GM21390 (cell line): ENCODE results near the gene SLC6A13.
"Not testable (repeated sequence)": the region's sequence is repeated elsewhere in the genome, so short reads cannot be mapped to it uniquely, and the experiment has no call there.

Experiments used
- ATAC-seq: cut with Tn5 transposase; IDR thresholded peaks from one replicate; pipeline ENCODE4 v1.9.1; 2021; ENCODE audit not compliant: unreplicated experiment

Gene SLC6A13

DNA sequence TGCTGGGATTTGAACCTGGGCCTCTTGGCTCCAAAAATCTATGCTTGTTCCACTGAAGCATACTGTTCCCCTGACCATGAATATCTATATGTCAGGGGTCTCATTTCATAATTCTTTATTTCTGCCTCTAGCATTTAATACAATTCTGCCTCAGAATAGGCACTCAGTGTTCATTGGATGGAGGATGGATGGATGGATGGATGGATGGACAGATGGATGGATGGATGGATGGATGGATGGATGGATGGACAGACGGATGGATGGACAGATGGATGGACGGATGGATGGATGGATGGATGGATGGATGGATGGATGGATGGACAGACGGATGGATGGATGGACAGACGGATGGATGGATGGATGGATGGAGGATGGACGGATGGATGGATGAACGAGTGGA, 45.6 kb downstream of the SLC6A13 start:
- not testable (repeated sequence) for ATAC-seq

DNA sequence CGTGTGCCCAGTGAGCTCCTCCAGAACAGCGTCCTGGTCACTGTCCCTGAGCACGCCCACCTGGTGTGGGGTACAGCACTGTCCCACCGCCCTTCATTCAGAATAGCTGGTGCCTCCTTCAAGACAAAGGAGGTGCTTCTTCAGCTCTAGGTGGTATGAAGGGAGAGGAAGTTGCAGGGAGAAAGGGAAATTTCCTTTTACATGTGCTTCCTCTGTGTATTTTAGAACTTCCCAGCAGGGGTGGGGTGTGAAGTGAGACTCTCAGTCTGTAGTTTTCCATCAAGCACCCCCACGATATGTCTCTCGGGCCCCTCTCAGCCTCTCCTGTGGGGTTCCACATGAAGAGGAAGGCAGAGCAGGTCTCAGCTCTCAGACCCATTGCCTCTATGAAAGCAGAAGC, 47.5 kb downstream of the SLC6A13 start:
- no peak for ATAC-seq

DNA sequence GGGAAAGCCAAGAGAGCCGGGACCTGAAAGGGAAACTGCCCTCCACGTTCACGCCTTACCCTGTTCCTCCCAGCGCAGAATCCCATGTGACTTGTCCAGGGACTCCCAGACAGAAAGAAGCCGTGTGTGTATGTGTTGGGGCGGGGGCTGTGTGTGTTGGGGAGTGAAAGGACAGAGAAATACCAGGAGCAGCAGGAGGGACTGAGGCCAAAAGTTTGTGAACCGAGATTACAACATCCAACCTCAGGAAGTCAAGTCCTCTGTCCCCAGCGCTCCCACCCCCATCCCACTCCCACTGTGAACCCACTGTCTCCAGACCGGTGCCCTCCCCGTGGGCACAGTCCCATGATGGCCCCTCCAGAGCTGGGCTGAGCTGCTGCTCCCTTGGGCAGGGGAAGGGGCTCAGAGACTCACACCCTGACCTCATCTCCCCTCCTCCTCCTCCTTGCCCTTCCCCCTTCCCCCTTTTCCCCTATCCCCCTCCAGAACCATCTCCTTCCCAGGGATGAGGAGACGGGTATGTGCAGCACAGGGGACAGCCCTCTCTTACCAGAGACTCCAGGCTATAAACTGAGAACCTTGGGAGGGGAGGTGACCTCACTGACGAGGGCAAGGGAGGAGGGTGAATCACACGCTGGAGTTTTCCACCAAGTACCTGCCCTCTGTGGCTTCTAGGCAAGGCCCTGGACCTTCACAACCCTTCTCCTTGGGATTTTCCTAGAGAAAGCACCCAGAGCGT, 48.5 kb downstream of the SLC6A13 start, which contains the start of gene SLC6A12:
SLC6A12 (minus strand) TSS at position 155 of the 739 bp plus-strand sequence. CDS start 4,171 bp downstream, outside the sequence.
- ATAC-seq: no peak

DNA sequence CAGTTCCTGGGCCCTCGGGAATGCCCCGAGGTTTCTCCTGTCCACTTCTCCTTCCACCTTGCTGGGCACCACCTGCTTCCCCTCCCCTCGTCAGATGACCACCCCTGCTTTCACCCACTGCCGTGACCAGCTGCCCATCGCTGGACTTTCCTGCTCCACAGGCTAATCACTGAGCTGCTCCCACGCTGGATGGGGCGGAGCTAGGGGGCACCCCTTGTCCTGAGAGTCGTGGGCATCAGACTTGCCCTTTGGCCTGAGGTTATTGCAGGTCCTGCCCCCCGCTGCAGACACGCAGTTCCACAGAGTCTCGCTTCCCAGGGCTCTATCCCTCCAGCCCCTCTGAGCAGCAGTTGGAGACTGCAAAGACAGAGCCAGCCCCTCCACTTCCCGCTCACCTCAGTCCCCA, 49.1 kb downstream of the SLC6A13 start:
- no peak for ATAC-seq

DNA sequence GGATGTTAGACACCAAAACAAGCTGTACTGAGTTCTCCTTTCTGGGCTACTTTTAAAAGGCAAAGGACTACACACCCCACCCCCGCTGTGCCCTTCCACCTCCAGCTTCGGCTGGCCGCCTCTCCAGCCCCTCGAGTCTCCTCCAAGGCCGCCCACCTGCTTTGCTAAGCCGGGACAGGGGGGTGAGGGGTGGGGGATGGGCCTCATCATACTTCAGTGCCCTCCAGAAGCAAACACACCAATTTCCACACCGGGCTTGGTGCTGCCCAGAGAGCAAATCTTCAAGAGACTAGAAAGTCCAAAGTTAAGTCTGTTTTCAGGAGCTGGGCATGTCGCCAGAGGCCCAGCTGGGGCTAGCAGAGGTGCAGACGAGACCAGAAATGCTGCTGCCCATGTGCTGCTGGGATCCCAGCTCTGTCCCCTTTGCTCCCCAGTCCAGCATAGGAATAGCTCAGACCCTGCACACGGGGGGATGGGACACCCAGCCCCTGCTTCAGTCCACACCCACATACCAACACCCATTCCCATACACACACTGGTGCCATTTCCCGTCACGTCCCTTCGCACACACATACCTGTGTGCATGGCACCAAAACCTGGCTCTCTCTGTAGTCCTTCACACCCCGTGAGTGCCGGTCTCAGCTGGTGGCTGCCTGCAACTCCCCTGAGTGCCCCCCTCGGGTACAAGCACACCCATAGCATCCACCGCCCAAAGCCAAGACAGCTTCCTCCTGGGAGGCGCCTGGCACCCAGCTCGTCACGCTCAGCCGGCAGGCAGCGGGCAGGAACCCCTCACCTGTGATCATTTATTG, 49.7 kb downstream of the SLC6A13 start:
- no peak for ATAC-seq

DNA sequence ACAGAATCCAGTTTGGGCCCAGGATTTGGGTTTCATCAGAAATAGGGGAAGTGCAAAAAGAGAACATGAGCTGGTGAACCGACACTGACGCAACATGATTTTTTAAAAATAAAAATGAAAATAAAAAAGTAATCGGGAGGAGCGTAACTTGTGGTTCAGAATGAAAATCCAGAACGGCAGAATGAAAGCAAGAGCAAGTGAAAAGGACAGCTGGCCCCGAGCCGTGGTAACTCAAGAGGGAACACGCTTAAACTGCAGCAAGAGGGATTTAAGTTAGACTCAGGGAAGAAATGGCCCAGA, 50.3 kb downstream of the SLC6A13 start:
- ATAC-seq: no peak

DNA sequence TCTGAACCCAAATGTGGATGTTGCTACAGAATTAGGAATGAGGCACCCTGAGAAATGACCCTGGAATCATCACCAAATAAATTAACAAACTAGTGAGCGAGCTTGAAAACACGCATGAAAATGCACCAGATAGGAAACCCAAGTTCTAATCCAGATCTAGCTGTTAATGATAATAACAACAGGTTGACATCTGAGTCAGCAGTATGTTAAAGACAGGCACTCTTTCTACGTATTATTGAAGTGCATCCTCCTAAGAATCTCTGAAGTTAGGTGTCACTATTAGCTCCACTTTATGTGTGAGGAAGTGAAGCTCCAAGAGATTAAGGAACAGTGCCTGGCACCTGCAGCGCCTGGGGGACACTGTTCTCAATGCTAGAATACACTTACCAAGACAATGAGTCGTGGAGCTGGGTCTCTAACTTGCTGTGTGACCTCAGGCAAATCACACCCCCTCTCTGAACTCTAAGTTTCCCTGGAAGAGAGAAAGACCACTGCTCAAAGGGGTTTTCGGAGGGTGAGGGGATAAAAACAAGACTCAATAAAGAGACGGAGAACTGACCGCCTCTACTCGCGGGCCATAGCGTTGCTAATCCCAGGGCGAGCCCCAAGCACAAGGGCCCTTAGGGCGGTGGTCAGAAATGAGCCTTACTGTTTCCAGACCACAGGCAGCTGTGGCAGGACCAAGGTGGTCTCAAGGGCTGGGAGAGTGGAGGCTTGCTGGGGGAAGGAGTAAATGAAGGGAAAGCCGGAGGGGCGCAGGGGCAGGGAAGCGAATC, 50.8 kb downstream of the SLC6A13 start:
- ATAC-seq: no peak

DNA sequence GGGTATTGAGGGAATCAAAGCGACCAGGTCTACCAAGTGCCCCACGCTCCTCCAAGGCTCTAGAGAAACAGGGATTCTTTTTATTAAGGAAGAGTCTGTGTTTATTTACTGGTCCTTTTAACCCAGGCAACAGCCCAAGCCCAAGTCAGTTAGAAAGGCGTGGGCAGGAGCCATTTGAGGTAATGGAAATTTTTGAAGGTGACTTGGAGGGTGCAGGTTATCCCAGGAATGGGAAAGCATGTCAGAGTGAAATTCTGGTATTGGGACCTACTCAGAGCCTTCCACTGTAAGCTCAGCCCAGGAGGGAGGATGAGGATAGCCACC, 51.5 kb downstream of the SLC6A13 start:
- no peak for ATAC-seq

DNA sequence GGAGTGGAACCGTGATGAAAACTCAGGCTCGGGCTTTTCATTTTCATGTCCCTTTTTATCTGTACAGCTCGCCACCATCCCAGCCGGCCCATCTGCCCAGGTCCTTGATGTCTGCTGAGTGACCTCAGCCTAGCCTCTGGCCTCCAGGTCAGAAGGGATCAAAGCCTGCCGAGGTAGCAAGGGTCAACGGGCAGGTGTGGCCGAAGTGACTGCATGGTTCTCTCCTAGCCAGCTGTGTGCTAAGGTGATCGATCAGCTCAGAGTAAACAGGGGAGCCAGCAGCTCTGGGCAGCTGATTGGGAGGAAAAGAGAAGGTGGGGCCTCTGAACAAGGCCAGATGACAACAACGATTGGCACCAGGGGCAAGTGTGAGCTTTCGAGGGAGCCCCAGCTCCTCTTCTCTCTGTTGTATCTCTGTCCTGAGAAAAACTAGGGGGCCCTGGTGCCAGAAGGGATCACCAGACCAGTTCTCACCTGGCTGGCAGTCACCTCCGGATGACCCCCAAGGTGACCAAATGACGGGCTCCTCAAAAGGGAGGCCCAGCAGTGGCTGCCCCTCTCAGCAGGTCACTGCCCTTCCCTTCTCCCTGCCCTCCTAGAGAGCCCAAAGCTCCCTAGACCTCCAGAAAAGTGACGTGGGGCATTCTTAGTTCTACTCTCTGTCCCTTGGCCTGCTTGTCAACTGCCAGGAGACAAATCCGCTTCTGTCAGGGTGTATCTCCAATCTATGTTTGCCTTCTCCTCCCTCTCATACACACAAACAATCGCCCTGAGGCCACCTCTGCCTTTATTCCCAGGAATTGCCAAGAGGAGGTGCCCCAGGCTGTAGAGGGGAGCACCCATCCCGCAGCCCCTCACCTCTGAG, 52.1 kb downstream of the SLC6A13 start:
- no peak for ATAC-seq

DNA sequence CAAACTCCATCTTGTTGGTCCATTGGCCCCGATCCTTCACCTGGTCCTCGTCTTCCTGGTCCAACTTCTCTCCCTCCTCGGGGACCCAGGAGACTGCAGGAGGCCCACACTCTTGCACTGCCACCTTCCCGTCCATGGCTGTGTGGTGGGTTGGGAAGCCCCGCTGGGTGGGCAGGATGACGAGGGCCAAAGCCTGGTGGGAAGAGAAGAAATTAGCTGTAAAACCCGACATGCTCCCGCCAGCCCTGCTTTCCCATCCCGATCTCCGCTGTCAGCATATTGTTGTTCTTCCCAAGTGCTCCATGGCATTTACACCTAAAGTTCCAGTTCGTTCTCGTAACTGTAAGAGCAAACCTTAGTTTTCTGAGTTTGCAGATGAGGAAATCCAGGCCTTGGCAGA, 52.8 kb downstream of the SLC6A13 start:
- no peak for ATAC-seq

DNA sequence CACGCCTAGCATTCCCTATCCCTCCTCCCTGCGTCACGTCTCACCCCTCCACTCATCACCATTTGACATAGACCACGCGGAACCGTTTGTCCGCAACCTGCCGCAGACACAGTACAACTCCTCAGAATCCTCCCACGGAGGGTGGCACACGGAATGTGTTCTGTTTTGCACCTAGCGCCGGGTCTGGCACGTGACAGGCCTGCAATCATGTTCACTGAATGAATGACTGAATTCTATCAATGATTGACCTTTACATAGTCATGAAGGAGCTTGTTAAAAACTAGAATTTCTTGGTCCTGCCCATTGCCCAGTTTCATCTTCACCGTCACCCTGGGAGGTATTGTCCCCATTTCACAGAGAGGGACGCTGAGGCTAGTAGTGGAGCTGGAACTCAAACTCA, 53.4 kb downstream of the SLC6A13 start:
- no peak for ATAC-seq

DNA sequence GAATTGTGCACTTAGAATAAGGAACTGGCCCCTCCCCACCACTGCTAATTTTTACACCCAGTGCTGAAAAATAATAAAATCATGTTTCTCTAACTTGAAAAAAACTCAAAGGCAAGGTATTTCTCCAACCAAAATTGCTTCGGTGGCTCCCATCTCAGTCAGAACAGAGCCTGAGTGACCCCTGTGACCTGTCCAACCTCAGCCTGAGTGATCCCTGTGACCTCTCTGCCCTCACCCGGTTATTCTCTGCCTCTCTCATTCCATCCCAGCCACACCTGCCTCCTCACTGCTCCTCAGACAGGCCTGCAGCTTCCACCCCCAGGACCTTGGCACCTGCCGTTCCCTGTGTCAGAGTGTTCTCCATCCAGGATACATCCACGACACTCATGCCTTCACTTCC, 53.8 kb downstream of the SLC6A13 start:
- ATAC-seq: no peak

DNA sequence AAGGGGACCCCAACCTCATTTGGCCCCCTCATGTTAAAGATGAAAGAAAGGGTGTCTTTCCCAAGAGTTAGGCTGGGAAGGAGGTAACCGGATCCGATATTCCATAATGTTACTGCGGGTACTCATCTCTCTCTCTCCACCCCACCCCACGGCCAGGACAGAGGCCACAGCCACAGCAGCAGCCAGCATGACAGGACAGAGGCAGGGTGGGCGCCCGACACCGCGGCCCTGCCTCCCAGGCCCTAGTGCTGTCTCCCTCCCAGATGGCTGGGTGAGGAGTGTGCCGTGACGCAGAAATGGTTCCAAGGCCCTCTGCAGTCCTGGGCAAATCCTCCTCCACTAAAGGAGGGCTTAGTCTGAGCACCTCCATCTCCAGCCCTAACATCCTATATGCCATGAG, 54.8 kb downstream of the SLC6A13 start:
- no peak for ATAC-seq

DNA sequence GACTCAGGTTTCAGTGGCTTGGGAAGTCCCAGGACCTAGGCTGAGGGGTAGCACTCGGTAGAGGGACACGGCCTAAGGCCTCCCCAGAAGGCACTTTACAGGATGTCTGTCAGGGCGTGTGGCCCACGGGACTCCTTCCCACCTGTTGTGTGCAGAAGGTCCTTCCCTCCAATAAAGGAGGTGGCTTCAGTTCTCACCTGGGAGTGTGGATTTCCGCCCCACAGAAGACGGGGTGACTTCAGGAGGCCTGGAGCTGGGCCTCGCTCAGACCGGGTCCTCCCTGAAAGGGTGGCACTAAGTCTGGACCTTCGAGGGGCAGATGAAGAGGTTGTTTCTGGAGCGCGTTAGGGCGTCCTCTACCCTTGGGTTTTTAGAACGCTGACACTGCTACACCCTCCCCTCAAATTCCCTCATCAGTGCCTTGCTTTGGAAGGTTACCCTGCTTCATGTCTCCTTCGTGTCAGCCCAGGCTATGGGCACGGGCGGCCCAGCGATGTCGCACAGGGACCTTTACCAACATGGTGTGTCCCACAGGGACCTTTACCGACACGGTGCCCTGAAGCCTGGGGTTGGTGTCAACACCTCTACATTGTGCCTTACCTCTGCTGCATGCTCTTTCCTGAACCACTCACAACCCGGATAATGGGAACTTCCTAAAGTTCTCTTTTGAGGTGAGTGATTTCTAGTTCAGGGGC, 55.7 kb downstream of the SLC6A13 start:
- no peak for ATAC-seq

DNA sequence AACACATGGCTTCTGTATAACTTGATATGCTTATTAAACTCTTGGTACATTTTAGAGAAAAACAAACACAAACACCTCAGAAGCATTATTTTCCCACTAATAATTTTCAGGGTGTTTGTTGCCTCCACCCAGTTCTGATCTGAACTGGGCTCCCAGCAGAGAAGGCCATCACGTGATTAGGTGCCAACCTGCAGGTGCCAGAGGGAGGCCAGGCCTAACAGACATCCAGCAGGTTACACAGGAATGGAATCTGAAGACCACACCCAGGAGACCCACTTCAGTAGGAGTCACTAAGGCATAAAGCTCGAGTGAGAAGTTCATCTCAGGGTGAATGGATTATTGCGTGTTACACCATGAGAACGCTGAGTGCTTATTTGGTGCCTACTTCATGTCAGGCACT, 57.6 kb downstream of the SLC6A13 start:
- ATAC-seq: no peak

DNA sequence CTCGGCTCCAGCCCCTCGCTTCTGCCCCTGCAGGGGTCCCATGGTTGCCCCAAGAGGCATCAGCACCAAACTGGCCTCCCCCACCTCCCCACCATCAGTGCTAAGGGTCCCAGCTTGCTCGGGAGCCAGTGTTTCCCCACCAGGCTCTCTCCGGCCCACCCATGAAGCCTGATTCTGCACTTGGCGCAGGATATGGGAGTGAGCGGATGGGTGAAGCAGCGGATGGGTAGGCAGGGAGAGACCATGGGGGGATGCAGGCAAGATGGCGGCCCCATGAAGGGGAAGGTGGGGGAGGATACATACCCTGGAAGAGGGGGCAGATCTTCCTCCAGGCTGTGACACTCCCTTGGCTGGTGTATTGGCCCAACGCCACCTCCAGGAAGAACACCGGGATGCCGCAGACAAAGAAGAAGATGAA, 58.4 kb downstream of the SLC6A13 start:
- no peak for ATAC-seq

DNA sequence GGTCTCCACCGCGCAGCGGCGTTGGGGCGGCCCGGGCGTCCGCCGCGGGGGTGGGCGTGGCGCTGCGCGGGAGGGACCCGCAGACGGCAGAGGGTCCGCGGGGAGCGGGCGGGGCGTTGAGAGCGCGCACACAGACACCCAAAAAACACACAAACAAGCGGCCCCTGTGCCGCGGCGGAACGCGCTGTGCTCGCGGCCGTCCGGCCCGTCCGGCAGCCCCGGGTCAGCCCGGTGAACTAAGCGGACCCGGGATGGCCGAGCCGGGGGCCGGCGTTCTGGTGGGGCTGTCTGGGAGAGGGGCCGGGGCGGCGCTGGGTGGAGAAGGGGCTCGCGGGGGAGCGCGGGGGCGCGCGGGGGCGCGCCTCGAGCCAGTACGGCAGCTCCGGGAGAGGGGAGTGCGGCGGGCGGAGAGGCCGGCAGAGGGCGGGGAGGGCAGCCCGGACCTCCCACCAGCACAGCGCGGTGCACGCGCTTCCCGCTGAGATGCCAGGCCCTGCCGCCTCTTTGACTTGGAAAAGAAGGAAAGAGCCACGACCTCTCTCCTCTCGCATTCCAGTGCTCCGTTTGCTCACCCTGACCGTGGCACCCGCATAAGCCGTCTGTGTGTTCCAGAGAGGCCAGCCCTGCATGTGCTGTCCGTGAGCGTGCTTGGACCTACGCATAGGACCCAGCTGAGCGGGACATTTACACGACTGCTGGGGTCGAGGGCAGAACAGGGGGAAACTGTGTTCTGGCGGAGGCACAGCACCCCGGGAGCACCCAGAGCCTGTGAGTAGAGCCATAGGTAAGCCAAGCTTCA, 59.0 kb downstream of the SLC6A13 start:
- ATAC-seq: no peak

DNA sequence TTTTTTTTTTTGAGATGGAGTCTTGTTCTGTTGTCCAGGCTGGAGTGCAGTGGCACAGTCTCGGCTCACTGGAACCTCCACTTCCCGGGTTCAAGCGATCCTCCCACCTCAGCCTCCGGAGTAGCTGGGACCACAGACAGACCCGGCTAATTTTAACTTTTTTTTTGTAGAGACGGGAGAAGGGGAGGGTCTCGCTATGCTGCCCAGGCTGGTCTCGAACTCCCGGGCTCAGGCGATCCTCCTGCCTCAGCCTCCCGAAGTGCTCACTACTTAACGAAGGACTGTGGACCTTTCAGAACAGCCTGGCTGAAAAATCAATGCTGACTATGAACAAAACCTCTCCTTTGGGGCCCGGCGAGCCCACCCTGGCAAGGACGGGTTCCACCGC, 59.6 kb downstream of the SLC6A13 start:
- ATAC-seq: no peak

DNA sequence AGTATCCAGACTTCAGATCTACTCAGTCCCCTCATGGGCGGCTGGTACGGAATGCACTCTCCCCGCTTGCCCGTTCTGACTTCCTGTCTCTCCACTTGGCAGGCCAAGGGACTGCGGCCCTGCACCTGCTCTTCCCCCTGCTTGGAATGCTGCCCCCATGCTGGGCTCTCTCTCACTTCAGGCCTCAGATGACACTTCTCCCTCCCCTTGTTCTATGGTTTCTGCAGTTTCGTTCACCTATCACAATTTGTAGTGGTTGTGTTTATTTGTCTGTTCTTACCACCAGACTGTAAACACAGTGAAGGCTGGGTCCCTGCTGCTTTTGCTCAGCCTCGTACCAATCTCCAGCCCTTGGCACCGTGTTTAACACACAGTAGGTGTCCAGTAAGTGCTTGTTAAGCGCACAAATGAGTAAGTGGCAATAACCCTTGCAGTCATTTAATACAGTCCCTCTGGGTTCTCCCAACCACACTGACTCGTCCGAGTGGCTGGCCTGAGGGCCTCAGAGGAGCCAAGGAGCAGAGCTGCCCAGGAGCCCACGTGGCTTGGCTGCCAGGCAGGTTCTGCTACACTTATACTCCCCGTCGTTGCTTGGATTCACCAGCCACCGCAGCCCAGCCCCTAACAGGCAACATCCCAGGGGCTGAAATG, 60.4 kb downstream of the SLC6A13 start:
- ATAC-seq: no peak
